Osteocyte (in vitro differentiated cells): ENCODE data around the gene KCNK2. TPM values are rescaled to one million over a fixed set of nuclear protein-coding genes. Genes with fewer than 3 reads are reported as not detected.

Experiments
- DNase-seq: peaks from one replicate; pipeline ENCODE4 v3.0.0; 2021; ENCODE audit warnings: mixed read lengths; ENCODE audit not compliant: unreplicated experiment; ENCODE audit errors: extremely low spot score
- H3K27ac Mint-ChIP-seq: one replicate; pipeline ENCODE4 v1.8.0; 2021; ENCODE audit warnings: mild to moderate bottlenecking, mixed read lengths; ENCODE audit not compliant: unreplicated experiment
- H3K27me3 Mint-ChIP-seq: one replicate; pipeline ENCODE4 v1.8.0; 2021; ENCODE audit warnings: mixed read lengths; ENCODE audit not compliant: unreplicated experiment
- H3K36me3 Mint-ChIP-seq: one replicate; pipeline ENCODE4 v1.8.0; 2021; ENCODE audit warnings: mixed read lengths; ENCODE audit not compliant: unreplicated experiment
- H3K4me1 Mint-ChIP-seq: one replicate; pipeline ENCODE4 v1.8.0; 2021; ENCODE audit warnings: mixed read lengths; ENCODE audit not compliant: unreplicated experiment
- H3K4me3 Mint-ChIP-seq: one replicate; pipeline ENCODE4 v1.8.0; 2021; ENCODE audit warnings: mild to moderate bottlenecking, moderate library complexity, mixed read lengths; ENCODE audit not compliant: unreplicated experiment
- H3K9me3 Mint-ChIP-seq: one replicate; pipeline ENCODE4 v1.8.0; 2021; ENCODE audit warnings: mixed read lengths; ENCODE audit not compliant: unreplicated experiment
- CTCF ChIP-seq: fragments of 200-600 bp; sonication (generic); IDR thresholded peaks from 2 replicates; pipeline ENCODE4 v1.5.0; 2021; ENCODE audit warnings: antibody characterized with exemption, mild to moderate bottlenecking, moderate library complexity
- total RNA-seq: library from RNA; stranded (reverse); gene quantifications from 2 replicates; pipeline ENCODE4 v1.2.1, GENCODE V29; 2021

Gene KCNK2
- total RNA-seq, 1 donor from 2014 or later: not detected

GRCh38 chr1:215251428-215251827, 168.9 kb downstream of the KCNK2 start:
- Mint-ChIP-seq H3K4me1 (no peaks in the 10 kb centered on the region), H3K9me3 (no peaks in the 10 kb centered on the region), H3K36me3 (no peaks in the 10 kb centered on the region), H3K27ac (no peak overlapping the region), H3K27me3 (peaks cover 7% of the 10 kb centered on the region), H3K4me3 (no peak overlapping the region)
- DNase-seq: no peak
- no peak for TF ChIP-seq CTCF

GRCh38 chr1:215252164-215252563, 169.6 kb downstream of the KCNK2 start:
- Mint-ChIP-seq H3K27me3 (peaks cover 7% of the 10 kb centered on the region), H3K27ac (no peak overlapping the region), H3K36me3 (no peaks in the 10 kb centered on the region), H3K9me3 (no peaks in the 10 kb centered on the region), H3K4me3 (no peak overlapping the region), H3K4me1 (no peaks in the 10 kb centered on the region)
- no peak for TF ChIP-seq CTCF
- no peak for DNase-seq

GRCh38 chr1:215256936-215257679, 174.6 kb downstream of the KCNK2 start:
- no peak for DNase-seq
- Mint-ChIP-seq H3K27me3 (peaks cover 6% of the 10 kb centered on the region), H3K4me3 (no peak overlapping the region), H3K27ac (no peak overlapping the region), H3K4me1 (no peaks in the 10 kb centered on the region), H3K9me3 (no peaks in the 10 kb centered on the region), H3K36me3 (no peaks in the 10 kb centered on the region)
- TF ChIP-seq CTCF: no peak

GRCh38 chr1:215260711-215261110, 178.2 kb downstream of the KCNK2 start:
- Mint-ChIP-seq H3K27ac (no peak overlapping the region), H3K36me3 (no peaks in the 10 kb centered on the region), H3K4me1 (no peaks in the 10 kb centered on the region), H3K4me3 (no peak overlapping the region), H3K9me3 (no peaks in the 10 kb centered on the region), H3K27me3 (no peaks in the 10 kb centered on the region)
- DNase-seq: no peak
- no peak for TF ChIP-seq CTCF

- no peak for TF ChIP-seq CTCF
- DNase-seq: no peak
- Mint-ChIP-seq H3K27ac (no peak overlapping the region), H3K9me3 (no peaks in the 10 kb centered on the region), H3K27me3 (no peaks in the 10 kb centered on the region), H3K36me3 (no peaks in the 10 kb centered on the region), H3K4me3 (no peak overlapping the region), H3K4me1 (no peaks in the 10 kb centered on the region)
These were observed 179.6 kb downstream of the KCNK2 start for GRCh38 chr1:215262106-215262505.
